Astrocyte (in vitro differentiated cells and primary cell): Measurements from ENCODE around the gene HOMER1. TPM values are rescaled to one million over a fixed set of nuclear protein-coding genes. Genes with fewer than 3 reads are reported as not detected.

Experiments used
- DNase-seq: peaks from one replicate; pipeline ENCODE4 v3.0.0-alpha.2; 2010; ENCODE audit warnings: low read depth
- FAIRE-seq: peaks from 2 replicates; lab custom pipeline; 2011; peaks lifted over from hg19 to GRCh38; lab: Jason Lieb, UNC
- H2AFZ ChIP-seq: 2 replicates; pipeline ENCODE4 v1.6.0; 2012; ENCODE audit warnings: low read depth, low read length, inconsistent platforms
- H3K27ac ChIP-seq: 2 replicates; pipeline ENCODE4 v1.5.1; 2011; ENCODE audit warnings: low read depth, low read length, inconsistent platforms
- H3K27me3 ChIP-seq: 2 replicates; pipeline ENCODE4 v1.6.0; 2011; ENCODE audit warnings: low read length, inconsistent platforms; ENCODE audit not compliant: insufficient read depth
- H3K36me3 ChIP-seq: 2 replicates; pipeline ENCODE4 v1.5.1; 2011; ENCODE audit warnings: low read length, inconsistent platforms; ENCODE audit not compliant: insufficient read depth
- H3K4me1 ChIP-seq: 2 replicates; pipeline ENCODE4 v1.5.1; 2011; ENCODE audit warnings: low read length, inconsistent platforms; ENCODE audit not compliant: insufficient read depth
- H3K4me2 ChIP-seq: 2 replicates; pipeline ENCODE4 v1.6.0; 2012; ENCODE audit warnings: low read length, inconsistent platforms
- H3K4me3 ChIP-seq: 2 replicates; pipeline ENCODE4 v1.5.1; 2011; ENCODE audit warnings: low read depth, mild to moderate bottlenecking, low read length, inconsistent platforms; ENCODE audit not compliant: insufficient read depth
- H3K79me2 ChIP-seq: 2 replicates; pipeline ENCODE4 v1.6.0; 2012; ENCODE audit warnings: mild to moderate bottlenecking, low read length, inconsistent platforms; ENCODE audit not compliant: insufficient read depth
- H3K9ac ChIP-seq: 2 replicates; pipeline ENCODE4 v1.6.0; 2012; ENCODE audit warnings: mild to moderate bottlenecking, low read length, inconsistent platforms
- H3K9me3 ChIP-seq: 2 replicates; pipeline ENCODE4 v1.5.1; 2012; ENCODE audit warnings: low read depth, mild to moderate bottlenecking, low read length, inconsistent platforms; ENCODE audit not compliant: insufficient read depth
- H4K20me1 ChIP-seq: 2 replicates; pipeline ENCODE4 v1.6.0; 2012; ENCODE audit warnings: low read length, inconsistent platforms; ENCODE audit not compliant: insufficient read depth
- H3K27ac Mint-ChIP-seq: one replicate; pipeline ENCODE4 v1.8.0; 2021; ENCODE audit warnings: mild to moderate bottlenecking, mixed read lengths; ENCODE audit not compliant: unreplicated experiment
- H3K27me3 Mint-ChIP-seq: one replicate; pipeline ENCODE4 v1.8.0; 2021; ENCODE audit warnings: low read depth, mixed read lengths; ENCODE audit not compliant: unreplicated experiment
- H3K36me3 Mint-ChIP-seq: one replicate; pipeline ENCODE4 v1.8.0; 2021; ENCODE audit warnings: low read depth, mixed read lengths; ENCODE audit not compliant: unreplicated experiment
- H3K4me1 Mint-ChIP-seq: one replicate; pipeline ENCODE4 v1.8.0; 2021; ENCODE audit warnings: low read depth, mixed read lengths; ENCODE audit not compliant: unreplicated experiment
- H3K4me3 Mint-ChIP-seq: one replicate; pipeline ENCODE4 v1.8.0; 2021; ENCODE audit warnings: mild to moderate bottlenecking, moderate library complexity, mixed read lengths; ENCODE audit not compliant: unreplicated experiment
- H3K9me3 Mint-ChIP-seq: one replicate; pipeline ENCODE4 v1.8.0; 2021; ENCODE audit warnings: mild to moderate bottlenecking, mixed read lengths; ENCODE audit not compliant: unreplicated experiment
- EZH2 ChIP-seq: IDR thresholded peaks from 2 replicates; pipeline ENCODE4 v1.6.1; 2012; ENCODE audit warnings: mild to moderate bottlenecking, low read length, inconsistent platforms; ENCODE audit not compliant: insufficient read depth
- total RNA-seq: library from RNA; stranded (reverse); gene quantifications from 2 replicates; pipeline ENCODE4 v1.2.1, GENCODE V29; 2021
- TF ChIP-seq, protein P1 (sequence below): IDR thresholded peaks from 2 replicates; pipeline ENCODE4 v1.5.1; 2011; ENCODE audit warnings: low read depth, mild to moderate bottlenecking, inconsistent platforms, low read length, moderate library complexity; ENCODE audit not compliant: insufficient read depth

Gene HOMER1
- total RNA-seq, 1 donor from 2014 or later: 26.9 TPM

DNA sequence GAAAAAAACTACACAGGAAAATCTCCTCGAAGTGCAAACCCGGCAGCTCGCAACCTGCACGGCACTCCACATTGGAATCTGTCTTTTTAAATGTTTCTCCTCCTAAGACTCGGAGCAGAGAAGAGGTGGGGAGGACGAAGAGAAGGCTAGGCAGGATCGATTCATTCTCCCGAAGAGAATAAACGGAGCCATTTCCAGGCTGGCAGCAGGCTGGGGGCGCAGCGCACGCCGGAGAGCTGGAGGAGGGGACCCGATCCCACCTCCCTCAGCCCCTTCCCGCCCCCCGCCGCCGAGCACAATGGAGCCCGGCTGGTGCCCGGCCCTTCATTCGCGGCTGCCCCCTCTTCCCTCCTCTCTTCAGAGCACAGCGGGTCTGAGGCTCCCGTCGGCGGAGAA, 628 bp downstream of the HOMER1 start:
- H3K4me1 Mint-ChIP-seq: peaks cover 26% of the 10 kb centered on the region
- FAIRE-seq: no peak
- H2AFZ ChIP-seq: peak overlapping the region; percentile 84
- H3K27me3 Mint-ChIP-seq: no peaks in the 10 kb centered on the region
- H4K20me1 ChIP-seq: peaks cover 46% of the 10 kb centered on the region
- peak overlapping the region; percentile 98 for H3K4me2 ChIP-seq
- peak overlapping the region; percentile 93 for H3K27ac Mint-ChIP-seq
- H3K9me3 Mint-ChIP-seq: no peaks in the 10 kb centered on the region
- no peaks in the 10 kb centered on the region for H3K27me3 ChIP-seq
- peak overlapping the region; percentile 90 for H3K9ac ChIP-seq
- H3K36me3 Mint-ChIP-seq: no peaks in the 10 kb centered on the region
- peaks cover 34% of the 10 kb centered on the region for H3K79me2 ChIP-seq
- peak overlapping the region; percentile 86 for H3K4me3 ChIP-seq
- H3K36me3 ChIP-seq: no peaks in the 10 kb centered on the region
- H3K4me1 ChIP-seq: peaks cover 12% of the 10 kb centered on the region
- TF ChIP-seq, protein P1, sequence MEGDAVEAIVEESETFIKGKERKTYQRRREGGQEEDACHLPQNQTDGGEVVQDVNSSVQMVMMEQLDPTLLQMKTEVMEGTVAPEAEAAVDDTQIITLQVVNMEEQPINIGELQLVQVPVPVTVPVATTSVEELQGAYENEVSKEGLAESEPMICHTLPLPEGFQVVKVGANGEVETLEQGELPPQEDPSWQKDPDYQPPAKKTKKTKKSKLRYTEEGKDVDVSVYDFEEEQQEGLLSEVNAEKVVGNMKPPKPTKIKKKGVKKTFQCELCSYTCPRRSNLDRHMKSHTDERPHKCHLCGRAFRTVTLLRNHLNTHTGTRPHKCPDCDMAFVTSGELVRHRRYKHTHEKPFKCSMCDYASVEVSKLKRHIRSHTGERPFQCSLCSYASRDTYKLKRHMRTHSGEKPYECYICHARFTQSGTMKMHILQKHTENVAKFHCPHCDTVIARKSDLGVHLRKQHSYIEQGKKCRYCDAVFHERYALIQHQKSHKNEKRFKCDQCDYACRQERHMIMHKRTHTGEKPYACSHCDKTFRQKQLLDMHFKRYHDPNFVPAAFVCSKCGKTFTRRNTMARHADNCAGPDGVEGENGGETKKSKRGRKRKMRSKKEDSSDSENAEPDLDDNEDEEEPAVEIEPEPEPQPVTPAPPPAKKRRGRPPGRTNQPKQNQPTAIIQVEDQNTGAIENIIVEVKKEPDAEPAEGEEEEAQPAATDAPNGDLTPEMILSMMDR: no peak
- no peak for TF ChIP-seq EZH2
- H3K9me3 ChIP-seq: no peaks in the 10 kb centered on the region
- peak overlapping the region; percentile 87 for H3K27ac ChIP-seq
- no peak for DNase-seq
- H3K4me3 Mint-ChIP-seq: peak overlapping the region; percentile 96

DNA sequence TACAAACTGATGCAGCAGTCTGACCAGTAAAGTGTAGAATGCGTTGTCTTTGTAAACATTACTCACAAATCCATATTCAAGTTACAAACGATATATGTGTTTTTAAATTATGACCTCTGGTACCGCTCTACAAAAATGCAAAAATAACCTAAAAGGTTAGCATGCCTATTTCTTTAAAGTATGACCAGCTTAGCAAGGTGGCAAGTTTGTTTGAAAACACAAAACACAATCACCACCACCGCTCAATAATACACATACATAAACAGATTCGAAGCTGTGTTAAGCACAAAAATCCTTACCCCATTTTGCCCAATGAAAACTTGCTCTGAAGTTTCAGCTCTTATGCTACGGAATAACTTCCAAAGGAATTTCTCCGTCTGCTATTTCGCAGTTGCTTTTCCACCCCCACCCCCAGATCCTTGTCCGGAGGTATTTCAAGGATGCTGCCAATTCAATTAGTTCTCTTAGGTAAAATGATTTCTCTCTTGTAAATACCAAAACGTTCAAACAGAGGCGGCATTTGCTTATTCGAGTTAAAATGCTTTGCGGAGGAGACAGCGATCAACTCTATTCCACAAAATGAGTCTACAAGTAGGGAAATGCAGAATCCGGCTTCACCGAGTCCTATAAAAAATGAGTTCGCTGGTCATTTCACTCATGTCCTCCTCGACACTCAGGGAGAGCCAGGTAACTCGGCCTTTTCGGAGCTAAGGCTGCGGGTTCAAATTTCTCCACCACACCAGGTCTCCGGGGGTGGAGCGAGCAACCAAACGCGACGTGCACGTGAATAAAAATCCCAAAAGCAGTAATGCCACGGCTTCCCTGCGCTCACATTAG, 1.2 kb downstream of the HOMER1 start:
- H3K27me3 ChIP-seq: no peaks in the 10 kb centered on the region
- no peaks in the 10 kb centered on the region for H3K9me3 ChIP-seq
- no peak for DNase-seq
- peaks cover 36% of the 10 kb centered on the region for H3K79me2 ChIP-seq
- H2AFZ ChIP-seq: peak overlapping the region; percentile 84
- peak overlapping the region; percentile 98 for H3K4me2 ChIP-seq
- H3K27ac ChIP-seq: peak overlapping the region; percentile 87
- H3K4me3 ChIP-seq: peak overlapping the region; percentile 86
- H3K9ac ChIP-seq: peak overlapping the region; percentile 90
- FAIRE-seq: no peak
- no peaks in the 10 kb centered on the region for H3K27me3 Mint-ChIP-seq
- H3K9me3 Mint-ChIP-seq: no peaks in the 10 kb centered on the region
- H3K36me3 Mint-ChIP-seq: no peaks in the 10 kb centered on the region
- peaks cover 12% of the 10 kb centered on the region for H3K4me1 ChIP-seq
- peak overlapping the region; percentile 96 for H3K4me3 Mint-ChIP-seq
- TF ChIP-seq, protein P1: no peak
- TF ChIP-seq EZH2: no peak
- H4K20me1 ChIP-seq: peaks cover 50% of the 10 kb centered on the region
- no peaks in the 10 kb centered on the region for H3K36me3 ChIP-seq
- H3K27ac Mint-ChIP-seq: peak overlapping the region; percentile 93
- peaks cover 32% of the 10 kb centered on the region for H3K4me1 Mint-ChIP-seq

DNA sequence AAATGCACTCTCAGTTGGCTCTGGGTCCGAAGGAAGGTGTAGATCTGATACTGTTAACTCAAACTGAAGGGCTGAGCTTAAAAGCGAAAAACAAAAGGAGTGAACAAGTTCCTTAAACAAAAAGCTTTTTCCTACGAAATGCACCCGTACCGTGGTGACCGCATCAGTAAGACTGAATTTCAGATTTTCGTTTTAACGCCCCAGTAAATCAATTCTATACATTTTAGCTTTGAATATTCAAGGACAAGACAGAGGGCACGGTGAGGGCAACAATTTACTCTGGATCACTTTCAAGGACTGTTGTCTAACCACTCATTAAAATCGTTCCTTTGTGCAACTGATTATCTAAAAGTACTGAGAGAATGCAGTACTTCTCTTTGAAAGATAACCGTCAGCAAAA, 1.9 kb downstream of the HOMER1 start:
- H3K79me2 ChIP-seq: peaks cover 36% of the 10 kb centered on the region
- Mint-ChIP-seq H3K27me3 (no peaks in the 10 kb centered on the region), H3K27ac (peak overlapping the region; percentile 22), H3K4me3 (peak overlapping the region; percentile 96), H3K9me3 (no peaks in the 10 kb centered on the region), H3K36me3 (no peaks in the 10 kb centered on the region), H3K4me1 (peaks cover 35% of the 10 kb centered on the region)
- no peaks in the 10 kb centered on the region for H3K9me3 ChIP-seq
- no peak overlapping the region for H2AFZ ChIP-seq
- DNase-seq (no peak), FAIRE-seq (no peak)
- H3K4me2 ChIP-seq: peak overlapping the region; percentile 98
- no peak for TF ChIP-seq EZH2
- TF ChIP-seq, protein P1: no peak
- no peak overlapping the region for H3K27ac ChIP-seq
- peaks cover 50% of the 10 kb centered on the region for H4K20me1 ChIP-seq
- H3K27me3 ChIP-seq: no peaks in the 10 kb centered on the region
- peaks cover 12% of the 10 kb centered on the region for H3K4me1 ChIP-seq
- no peaks in the 10 kb centered on the region for H3K36me3 ChIP-seq
- peak overlapping the region; percentile 86 for H3K4me3 ChIP-seq
- peak overlapping the region; percentile 90 for H3K9ac ChIP-seq
